T-helper 1 cell treated with Interleukin-12 subunit alpha and Interleukin-12 subunit beta and Interleukin-4 antibody, amounts not matched to agents 30 μg/mL and 1 μg/mL, for 36 hours (primary cell): ENCODE data around the gene TECPR2.

Source experiments
- H3K27ac Mint-ChIP-seq: one replicate; pipeline ENCODE4 v1.8.0; 2021; ENCODE audit warnings: mild to moderate bottlenecking, mixed read lengths
- H3K27me3 Mint-ChIP-seq: one replicate; pipeline ENCODE4 v1.8.0; 2021; ENCODE audit warnings: low read depth, mixed read lengths
- H3K36me3 Mint-ChIP-seq: one replicate; pipeline ENCODE4 v1.8.0; 2021; ENCODE audit warnings: low read depth, mixed read lengths
- H3K4me1 Mint-ChIP-seq: one replicate; pipeline ENCODE4 v1.8.0; 2021; ENCODE audit warnings: low read depth, mixed read lengths
- H3K4me3 Mint-ChIP-seq: one replicate; pipeline ENCODE4 v1.8.0; 2021; ENCODE audit warnings: mild to moderate bottlenecking, moderate library complexity, mixed read lengths
- H3K9me3 Mint-ChIP-seq: one replicate; pipeline ENCODE4 v1.8.0; 2021; ENCODE audit warnings: mixed read lengths

TECPR2 gene, protein sequence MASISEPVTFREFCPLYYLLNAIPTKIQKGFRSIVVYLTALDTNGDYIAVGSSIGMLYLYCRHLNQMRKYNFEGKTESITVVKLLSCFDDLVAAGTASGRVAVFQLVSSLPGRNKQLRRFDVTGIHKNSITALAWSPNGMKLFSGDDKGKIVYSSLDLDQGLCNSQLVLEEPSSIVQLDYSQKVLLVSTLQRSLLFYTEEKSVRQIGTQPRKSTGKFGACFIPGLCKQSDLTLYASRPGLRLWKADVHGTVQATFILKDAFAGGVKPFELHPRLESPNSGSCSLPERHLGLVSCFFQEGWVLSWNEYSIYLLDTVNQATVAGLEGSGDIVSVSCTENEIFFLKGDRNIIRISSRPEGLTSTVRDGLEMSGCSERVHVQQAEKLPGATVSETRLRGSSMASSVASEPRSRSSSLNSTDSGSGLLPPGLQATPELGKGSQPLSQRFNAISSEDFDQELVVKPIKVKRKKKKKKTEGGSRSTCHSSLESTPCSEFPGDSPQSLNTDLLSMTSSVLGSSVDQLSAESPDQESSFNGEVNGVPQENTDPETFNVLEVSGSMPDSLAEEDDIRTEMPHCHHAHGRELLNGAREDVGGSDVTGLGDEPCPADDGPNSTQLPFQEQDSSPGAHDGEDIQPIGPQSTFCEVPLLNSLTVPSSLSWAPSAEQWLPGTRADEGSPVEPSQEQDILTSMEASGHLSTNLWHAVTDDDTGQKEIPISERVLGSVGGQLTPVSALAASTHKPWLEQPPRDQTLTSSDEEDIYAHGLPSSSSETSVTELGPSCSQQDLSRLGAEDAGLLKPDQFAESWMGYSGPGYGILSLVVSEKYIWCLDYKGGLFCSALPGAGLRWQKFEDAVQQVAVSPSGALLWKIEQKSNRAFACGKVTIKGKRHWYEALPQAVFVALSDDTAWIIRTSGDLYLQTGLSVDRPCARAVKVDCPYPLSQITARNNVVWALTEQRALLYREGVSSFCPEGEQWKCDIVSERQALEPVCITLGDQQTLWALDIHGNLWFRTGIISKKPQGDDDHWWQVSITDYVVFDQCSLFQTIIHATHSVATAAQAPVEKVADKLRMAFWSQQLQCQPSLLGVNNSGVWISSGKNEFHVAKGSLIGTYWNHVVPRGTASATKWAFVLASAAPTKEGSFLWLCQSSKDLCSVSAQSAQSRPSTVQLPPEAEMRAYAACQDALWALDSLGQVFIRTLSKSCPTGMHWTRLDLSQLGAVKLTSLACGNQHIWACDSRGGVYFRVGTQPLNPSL (N-terminal part only)

DNA sequence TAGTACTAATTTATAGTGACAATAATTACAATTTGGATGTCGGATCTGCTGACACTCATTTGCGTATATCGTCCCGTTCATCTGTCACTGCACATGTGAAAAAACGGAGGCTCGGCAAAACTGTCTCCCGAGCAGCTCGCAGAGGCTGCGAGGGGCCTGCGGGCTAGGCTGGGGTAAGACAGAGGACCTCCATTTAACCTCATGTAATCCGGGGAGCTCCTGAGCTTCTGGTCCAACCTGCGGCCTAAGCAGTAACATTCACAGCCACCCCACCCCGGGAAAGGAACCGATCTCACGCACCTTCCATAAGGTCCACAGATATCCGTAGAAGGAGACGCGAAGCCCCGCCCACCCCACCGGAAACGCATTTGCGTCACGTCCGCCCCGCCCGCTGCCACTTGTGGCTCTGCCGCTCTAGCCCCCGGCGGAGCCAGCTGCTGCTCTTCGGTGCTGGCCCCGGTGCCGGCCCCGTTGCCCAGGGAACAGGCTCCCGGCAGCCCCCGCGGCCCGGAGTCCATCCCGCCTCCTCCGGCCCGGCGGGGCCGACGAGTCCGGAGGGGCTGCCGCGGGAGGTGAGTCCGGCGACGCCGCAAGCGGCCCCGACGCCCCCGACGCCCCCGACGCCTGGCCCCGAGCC, at the start of gene TECPR2, which contains the start of gene CINP:
TSS of gene TECPR2 (plus strand) at position 397 of the 637 bp plus-strand sequence. CDS start 13,781 bp downstream, outside the sequence.
TSS of gene CINP (minus strand) at position 346 of the 637 bp plus-strand sequence. CDS start at position 307, 39 bp downstream.
- Mint-ChIP-seq H3K4me3 (peak within 1 kb of the TSS; percentile 88), H3K4me1 (peaks cover 24% of the 10 kb centered on the region), H3K27ac (peak within 1 kb of the TSS; percentile 89), H3K27me3 (peaks cover 3% of the 10 kb centered on the region), H3K36me3 (peaks cover 11% of the 10 kb centered on the region), H3K9me3 (no peaks in the 10 kb centered on the region)

DNA sequence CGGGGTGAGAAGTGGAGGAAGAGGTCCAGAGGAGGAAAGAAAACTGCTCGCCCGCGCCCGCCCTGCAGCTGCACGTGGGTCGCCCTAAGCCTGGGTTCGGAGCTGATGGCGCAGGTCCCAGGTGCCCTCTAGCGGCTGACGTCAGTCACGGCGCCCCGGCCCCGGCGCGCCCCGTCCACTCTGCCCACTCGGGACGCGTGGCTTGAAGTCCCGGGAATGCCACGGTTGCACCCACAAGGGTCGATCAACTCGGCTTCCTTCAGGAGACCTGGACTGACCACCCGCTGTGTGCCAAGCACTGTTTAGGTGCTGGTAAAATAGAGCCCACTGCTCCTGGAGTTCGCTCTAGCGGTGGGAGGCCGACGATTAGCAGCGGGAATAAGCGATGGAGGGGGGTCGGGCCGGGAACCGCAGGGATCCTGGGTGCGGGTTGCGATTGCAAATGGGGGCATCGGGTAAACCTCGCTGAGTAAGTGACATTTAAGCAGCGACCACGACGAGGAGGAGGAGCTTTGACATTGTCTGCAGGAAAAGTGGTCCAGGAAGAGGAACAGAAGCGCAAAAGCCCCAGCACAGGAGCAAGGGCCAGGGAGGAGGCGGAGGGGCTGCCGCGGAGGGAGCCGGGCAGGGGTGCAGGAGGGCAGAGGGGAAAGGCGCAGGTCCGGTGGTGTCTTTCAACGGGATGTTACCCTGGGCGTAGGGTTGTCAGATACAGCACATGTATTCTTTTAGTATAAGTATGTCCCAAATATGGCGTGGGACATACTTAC, 48.3 kb upstream of the TECPR2 start:
- Mint-ChIP-seq H3K27me3 (no peaks in the 10 kb centered on the region), H3K27ac (peak overlapping the region; percentile 41), H3K36me3 (peaks cover 3% of the 10 kb centered on the region), H3K4me1 (peaks cover 43% of the 10 kb centered on the region), H3K4me3 (peak overlapping the region; percentile 96), H3K9me3 (no peaks in the 10 kb centered on the region)

DNA sequence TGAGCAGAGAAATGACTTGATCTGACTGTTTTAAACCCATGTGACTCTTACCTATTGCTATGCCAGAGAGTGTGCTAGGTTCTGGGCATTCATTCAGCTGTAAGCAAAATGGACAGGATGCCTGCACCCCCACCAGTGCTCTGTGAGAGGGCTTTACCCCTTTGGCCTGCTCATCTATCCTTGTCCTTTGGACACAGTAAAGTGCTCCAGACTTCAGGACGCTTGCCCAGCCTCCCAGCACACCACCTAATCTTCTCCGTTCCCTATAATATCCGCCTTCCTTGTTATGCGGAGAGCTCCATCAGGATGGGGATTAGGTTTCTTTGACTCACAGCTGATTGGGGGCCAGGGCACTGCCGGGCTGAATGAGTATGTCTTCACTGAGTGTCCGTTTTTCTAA, 47.6 kb upstream of the TECPR2 start:
- H3K4me3 Mint-ChIP-seq = peak overlapping the region; percentile 30
- peaks cover 44% of the 10 kb centered on the region for H3K4me1 Mint-ChIP-seq
- H3K27me3 Mint-ChIP-seq = no peaks in the 10 kb centered on the region
- H3K9me3 Mint-ChIP-seq = no peaks in the 10 kb centered on the region
- H3K27ac Mint-ChIP-seq = no peak overlapping the region
- peaks cover 3% of the 10 kb centered on the region for H3K36me3 Mint-ChIP-seq

DNA sequence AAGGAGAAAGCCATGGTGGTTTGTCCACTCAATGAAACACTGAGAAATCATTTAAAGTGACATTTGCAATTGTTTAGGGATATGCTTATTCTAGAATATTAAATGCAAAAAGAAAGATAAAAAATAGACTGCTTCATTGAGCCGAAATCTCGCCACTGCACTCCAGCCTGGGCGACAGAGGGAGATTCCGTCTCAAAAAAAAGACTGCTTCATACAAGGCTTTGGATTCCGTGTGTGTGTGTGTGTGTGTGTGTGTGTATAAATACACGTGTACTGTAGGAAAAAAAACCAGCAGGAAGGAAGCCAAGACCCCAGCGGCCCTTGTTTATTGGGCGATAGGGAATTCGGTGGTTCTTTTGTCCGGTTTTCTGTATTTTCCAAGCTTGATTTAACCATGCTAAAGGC, 46.4 kb upstream of the TECPR2 start:
- Mint-ChIP-seq H3K4me1 (peaks cover 49% of the 10 kb centered on the region), H3K27ac (peak overlapping the region; percentile 88), H3K36me3 (peaks cover 3% of the 10 kb centered on the region), H3K4me3 (peak overlapping the region; percentile 96), H3K27me3 (no peaks in the 10 kb centered on the region), H3K9me3 (no peaks in the 10 kb centered on the region)

DNA sequence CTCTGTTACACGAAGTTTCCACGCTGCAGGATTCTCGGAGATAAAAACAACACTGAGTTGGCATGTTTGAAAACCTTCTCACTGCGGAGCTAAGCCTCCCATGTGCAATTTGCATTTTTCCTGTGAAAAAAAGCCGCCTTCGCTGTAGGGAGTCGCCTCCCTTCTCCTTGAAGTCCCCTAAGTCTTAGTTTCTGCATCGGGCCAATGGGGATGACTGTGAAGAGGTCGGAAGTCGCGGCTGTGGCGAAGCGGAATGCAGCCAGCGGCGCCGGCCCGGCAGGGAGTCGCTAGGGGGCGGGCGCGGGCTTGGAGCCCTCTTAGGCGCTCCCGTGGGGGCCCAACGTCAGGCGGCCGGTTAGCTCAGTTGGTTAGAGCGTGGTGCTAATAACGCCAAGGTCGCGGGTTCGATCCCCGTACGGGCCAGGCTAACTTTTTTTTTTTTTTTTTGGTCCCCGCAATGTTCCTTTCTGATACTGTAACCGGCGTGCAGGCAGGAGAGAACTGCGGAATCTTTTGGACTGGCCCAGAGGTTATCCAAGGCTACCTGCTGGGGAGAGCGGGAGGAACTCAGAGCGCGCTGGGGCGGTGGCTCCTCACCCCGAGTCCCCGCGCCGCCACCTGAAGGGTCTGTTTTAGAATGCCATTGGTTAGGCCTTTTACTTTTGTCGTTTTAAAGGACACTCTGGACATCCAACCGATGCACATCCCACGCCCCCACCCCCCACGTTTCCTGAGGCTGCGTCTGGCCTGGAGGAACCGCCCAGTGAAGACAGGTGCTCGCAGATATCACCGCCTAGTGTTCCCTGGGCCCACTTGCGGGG, 45.8 kb upstream of the TECPR2 start:
- Mint-ChIP-seq H3K27me3 (no peaks in the 10 kb centered on the region), H3K4me3 (peak overlapping the region; percentile 96), H3K27ac (peak overlapping the region; percentile 88), H3K36me3 (peaks cover 3% of the 10 kb centered on the region), H3K4me1 (peaks cover 53% of the 10 kb centered on the region), H3K9me3 (no peaks in the 10 kb centered on the region)

DNA sequence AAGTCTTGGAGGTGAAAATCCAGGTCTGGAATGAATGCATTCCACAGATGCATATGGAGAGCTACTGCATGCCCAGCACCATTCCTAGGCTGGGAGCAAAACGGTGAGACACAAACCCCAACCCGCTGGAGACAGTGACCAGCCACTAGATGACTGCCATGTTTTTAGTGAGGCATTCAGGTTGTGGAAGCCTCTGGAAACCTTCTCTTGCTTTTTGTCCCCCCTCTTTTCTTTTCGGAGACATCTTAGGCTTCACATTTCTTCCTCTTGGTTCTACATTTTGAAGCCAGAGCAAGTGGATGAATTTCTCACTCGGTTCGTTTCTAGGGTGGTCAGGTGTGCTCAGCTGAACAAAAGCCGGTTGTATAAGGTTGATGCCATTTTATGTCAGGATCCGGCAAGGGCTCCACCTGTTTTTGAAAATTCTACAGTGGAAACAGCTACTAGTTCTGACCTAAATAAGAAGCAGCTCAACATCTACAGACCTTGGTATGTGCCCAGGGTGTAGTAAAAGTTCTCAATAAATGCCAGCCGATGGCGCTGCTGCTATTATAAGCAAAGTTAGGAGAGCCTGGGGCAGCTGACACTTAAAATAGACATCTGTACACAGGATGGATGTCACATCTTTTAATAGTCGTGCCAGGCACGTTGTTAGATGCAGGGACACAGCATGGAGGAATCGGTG, 45.0 kb upstream of the TECPR2 start:
- Mint-ChIP-seq H3K27ac (peak overlapping the region; percentile 97), H3K4me3 (peak overlapping the region; percentile 96), H3K4me1 (peaks cover 55% of the 10 kb centered on the region), H3K27me3 (no peaks in the 10 kb centered on the region), H3K36me3 (peaks cover 3% of the 10 kb centered on the region), H3K9me3 (no peaks in the 10 kb centered on the region)

DNA sequence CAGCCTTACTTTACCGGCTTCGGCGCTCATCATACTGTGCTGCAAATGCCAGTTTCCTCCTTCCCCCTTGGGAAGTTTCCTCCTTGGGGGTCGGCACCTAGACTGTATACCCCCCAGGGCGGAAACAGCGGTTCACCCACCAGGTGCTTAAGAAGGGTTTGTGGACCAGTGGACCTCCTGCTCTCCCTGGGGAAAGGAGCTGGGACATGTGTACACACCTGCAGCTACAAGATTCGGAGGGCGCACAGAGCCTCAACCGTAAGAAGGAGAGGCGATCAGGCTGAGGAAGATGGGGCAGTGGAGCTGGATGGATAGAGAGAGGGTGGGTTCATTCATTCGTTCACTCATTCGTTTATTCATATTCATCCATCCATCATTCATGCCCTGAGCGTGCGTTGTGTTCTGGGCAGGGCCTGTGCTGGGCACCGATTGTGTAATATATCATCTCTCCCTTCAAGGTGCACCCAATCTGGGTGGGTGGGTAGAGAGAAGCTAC, 43.9 kb upstream of the TECPR2 start:
- Mint-ChIP-seq H3K4me1 (peaks cover 54% of the 10 kb centered on the region), H3K9me3 (no peaks in the 10 kb centered on the region), H3K27ac (peak overlapping the region; percentile 97), H3K36me3 (peaks cover 3% of the 10 kb centered on the region), H3K27me3 (no peaks in the 10 kb centered on the region), H3K4me3 (peak overlapping the region; percentile 96)

DNA sequence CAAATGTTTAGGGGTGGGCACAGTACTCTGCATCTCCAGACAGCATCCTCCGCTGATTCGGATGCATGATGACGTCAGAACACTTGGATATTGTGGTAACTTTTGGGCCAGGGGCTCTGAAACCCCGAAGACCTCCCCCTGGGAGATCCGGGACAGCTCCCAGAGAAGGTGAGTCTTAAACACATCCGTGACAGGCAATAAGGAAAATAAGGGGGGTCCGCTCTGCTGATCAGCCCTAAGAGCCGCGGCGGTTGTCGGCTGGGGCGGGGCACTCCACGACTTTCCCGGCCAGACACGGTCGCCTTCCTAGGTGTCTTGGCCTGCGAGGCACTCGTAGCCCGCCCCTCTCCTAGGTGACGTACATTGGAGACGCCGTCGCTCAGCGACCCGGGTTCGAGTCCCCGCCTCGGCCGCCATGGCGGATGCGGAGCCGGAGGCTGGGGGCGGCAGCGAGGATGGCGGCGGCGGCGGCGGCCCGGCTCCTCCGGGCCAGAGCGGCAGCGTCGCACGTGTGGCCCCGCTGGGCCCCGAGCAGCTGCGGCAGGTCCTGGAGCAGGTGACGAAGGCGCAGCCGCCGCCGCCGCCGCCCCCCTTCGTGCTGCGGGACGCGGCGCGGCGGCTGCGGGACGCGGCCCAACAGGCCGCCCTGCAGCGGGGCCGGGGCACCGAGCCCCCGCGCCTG, 43.2 kb upstream of the TECPR2 start, which contains the start of gene ZNF839:
TSS of gene ZNF839 (plus strand) at position 396 of the 682 bp plus-strand sequence. CDS start at position 416, 20 bp downstream.
- Mint-ChIP-seq H3K9me3 (no peaks in the 10 kb centered on the region), H3K4me3 (peak within 1 kb of the TSS; percentile 96), H3K36me3 (peaks cover 3% of the 10 kb centered on the region), H3K27ac (peak within 1 kb of the TSS; percentile 97), H3K27me3 (no peaks in the 10 kb centered on the region), H3K4me1 (peaks cover 48% of the 10 kb centered on the region)

DNA sequence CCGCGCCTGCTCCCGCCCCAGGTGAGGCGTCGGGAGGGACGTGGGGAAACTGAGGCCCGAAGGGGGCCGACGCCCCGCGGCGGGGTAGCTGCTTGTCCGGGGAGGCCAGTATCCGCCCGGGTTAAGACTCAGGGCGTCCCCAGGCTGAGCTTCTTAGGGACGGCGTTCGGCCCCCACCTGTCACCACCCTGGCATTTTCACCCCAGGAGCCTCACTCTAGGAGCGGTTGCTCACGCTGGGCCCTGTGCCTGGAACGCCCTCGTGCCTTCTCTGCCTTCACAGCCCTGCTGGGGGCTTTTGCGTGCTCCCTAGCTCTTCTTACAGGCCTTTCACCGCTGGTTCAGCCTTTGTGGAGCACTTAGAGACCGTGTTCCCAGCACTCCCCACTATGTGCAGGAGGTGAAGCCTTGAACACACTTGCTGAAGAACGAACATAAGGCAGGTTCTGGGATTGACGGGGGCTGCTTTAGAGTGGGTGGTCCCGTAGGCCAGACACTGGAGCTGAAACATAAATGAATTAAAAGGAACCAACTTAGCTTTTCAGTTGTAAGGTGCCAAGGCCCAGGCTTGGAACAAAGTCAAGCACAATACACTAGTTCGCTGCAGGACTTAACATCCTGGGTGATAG, 42.6 kb upstream of the TECPR2 start:
- H3K4me1 Mint-ChIP-seq = peaks cover 43% of the 10 kb centered on the region

DNA sequence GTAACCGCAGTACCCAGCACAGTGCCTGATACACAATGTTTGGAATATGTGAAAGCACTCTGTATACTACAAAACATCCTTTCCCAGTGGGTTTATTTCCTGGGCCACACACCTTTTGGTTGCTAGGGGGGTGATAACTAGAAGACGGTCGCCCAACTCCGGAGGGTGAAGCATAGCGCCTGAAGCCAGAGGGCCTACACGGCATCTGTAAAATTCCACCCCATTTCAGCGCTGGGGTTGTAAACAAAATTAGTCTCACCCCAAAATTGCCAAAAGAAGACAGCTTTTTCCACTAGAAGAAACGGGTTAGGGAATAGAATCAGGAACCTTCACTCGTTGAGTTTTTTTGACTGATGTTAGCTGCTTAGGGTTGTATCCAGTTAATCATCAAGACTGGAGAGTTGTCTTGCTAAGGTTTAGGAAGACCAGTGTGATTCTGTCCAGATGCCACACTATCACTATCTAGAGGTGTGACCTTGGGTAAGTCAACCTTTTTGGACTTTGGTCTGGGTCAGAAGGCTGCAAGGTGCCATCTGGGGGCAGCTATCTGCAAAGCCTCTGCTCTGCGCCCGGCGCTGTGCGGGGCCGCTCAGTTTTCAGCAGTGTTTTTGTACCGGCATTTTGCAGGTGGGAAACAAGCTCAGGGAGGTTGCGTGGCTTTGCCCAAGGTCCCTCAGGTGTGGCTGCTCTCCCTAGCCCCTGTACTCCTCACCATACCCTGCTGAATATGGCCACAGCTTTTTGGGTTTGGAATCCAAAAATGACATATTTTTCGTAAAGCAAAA, 41.9 kb upstream of the TECPR2 start:
- Mint-ChIP-seq H3K36me3 (peaks cover 3% of the 10 kb centered on the region), H3K9me3 (no peaks in the 10 kb centered on the region), H3K4me3 (peak overlapping the region; percentile 89), H3K4me1 (peaks cover 43% of the 10 kb centered on the region), H3K27me3 (no peaks in the 10 kb centered on the region), H3K27ac (no peak overlapping the region)

More for the DNA sequence above, 42.6 kb upstream of the TECPR2 start:
- Mint-ChIP-seq H3K27me3 (no peaks in the 10 kb centered on the region), H3K9me3 (no peaks in the 10 kb centered on the region), H3K36me3 (peaks cover 3% of the 10 kb centered on the region), H3K4me3 (peak overlapping the region; percentile 89), H3K27ac (peak overlapping the region; percentile 90)
